Vagina (tissue), 2 donors: Measurements from ENCODE around the gene CAMKMT. TPM values are rescaled to one million over a fixed set of nuclear protein-coding genes. Genes with fewer than 3 reads are reported as not detected.

ENCODE experiments used
- DNase-seq, 2 donors: peaks; one replicate each; pipeline ENCODE4 v3.0.0-alpha.2; 2017; ENCODE audit errors: extremely low spot score in 2 of 2
- H3K27ac ChIP-seq: fragments of 200-600 bp; sonication (generic); one replicate; pipeline ENCODE4 v1.5.1; 2019
- H3K27me3 ChIP-seq: fragments of 200-600 bp; sonication (generic); one replicate; pipeline ENCODE4 v1.5.1; 2019
- H3K36me3 ChIP-seq, 2 donors: fragments of 200-600 bp; sonication (generic); one replicate each; pipeline ENCODE4 v1.5.1; 2017 to 2019
- H3K4me1 ChIP-seq: fragments of 200-600 bp; sonication (generic); one replicate; pipeline ENCODE4 v1.5.1; 2019
- H3K4me3 ChIP-seq, 2 donors: fragments of 200-600 bp; sonication (generic); 1 replicate in 1 of 2; 2 replicates in 1 of 2; pipeline ENCODE4 v1.5.1; 2016 to 2019
- H3K9me3 ChIP-seq: fragments of 200-600 bp; sonication (generic); one replicate; pipeline ENCODE4 v1.5.1; 2019
- CTCF ChIP-seq, 3 experiments: fragments of 450-650 bp in 2 of 3; fragments of 200-600 bp in 1 of 3; sonication (generic) in 1 of 3; IDR thresholded peaks; one replicate each; pipeline ENCODE4 v1.5.1; 2017 to 2019; ENCODE audit warnings: antibody characterized with exemption in 3 of 3, mild to moderate bottlenecking in 2 of 3, moderate library complexity in 2 of 3
- POLR2A ChIP-seq, 2 donors: fragments of 450-650 bp; IDR thresholded peaks; one replicate each; pipeline ENCODE4 v1.6.1; 2017; ENCODE audit warnings: antibody characterized with exemption in 2 of 2, mild to moderate bottlenecking in 2 of 2, moderate library complexity in 2 of 2
- POLR2AphosphoS5 ChIP-seq, 2 donors: sonication (generic); formaldehyde crosslinking; IDR thresholded peaks; one replicate each; pipeline ENCODE4 v1.9.0; 2017; ENCODE audit warnings: antibody characterized with exemption in 2 of 2, mild to moderate bottlenecking in 2 of 2, low read depth in 1 of 2; ENCODE audit not compliant: insufficient read depth in 1 of 2
- intact Hi-C: fragments of 100-400 bp; cut with DNase I; formaldehyde crosslinking; loops from one replicate; pipeline ENCODE4 v1.15.1; 2023
- total RNA-seq: library from RNA; depleted of rRNA; stranded (reverse); fragments of >200 nt; gene quantifications from one replicate; pipeline ENCODE4 v1.2.3, GENCODE V29; 2016

The CAMKMT gene
- total RNA-seq, 1 donor from 2014 or later = 21.1 TPM

DNA sequence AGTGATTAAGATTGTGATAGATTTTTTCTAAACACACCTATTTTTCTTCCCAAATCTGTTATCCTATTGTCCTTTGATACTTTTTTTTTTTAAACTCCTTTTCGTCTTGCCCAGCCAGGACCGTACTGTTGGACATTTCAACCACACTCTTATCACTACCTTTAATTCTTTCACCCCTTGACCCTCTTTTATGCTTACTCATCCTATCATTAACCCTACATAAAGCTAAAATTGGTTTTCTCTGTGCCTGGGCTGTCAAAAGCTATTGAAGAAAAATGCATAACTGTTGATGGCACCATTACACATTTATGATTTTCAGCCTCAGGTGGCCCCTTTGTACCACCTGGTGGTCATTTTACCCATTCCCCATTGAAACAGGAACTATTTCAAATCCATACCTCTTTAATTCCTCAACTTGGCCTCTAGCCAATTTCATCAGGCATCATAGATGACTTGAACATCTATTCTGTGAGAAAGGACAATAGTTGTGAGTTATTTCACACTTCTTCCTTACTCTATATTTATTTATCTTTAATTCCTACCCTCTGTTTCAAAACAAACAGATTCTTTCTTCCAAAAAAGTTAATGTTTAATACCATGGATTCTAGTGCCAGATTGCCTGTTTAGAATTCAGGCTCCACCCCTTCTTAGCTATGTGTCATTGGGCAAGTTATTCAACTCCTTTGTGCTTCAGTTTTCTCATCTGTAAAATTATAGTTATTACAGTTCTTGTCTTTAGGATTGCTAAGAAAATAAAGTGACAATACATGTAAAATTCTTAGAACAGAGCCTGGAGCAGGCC, 258.6 kb downstream of the CAMKMT start:
- Histone ChIP-seq H3K4me1 (no peaks in the 10 kb centered on the region), H3K27ac (no peak overlapping the region), H3K4me3 (no peak overlapping the region), H3K9me3 (no peaks in the 10 kb centered on the region), H3K36me3 (no peaks in the 10 kb centered on the region), H3K27me3 (no peaks in the 10 kb centered on the region)
- DNase-seq = no peak
- intact Hi-C loops = no loop called here
- TF ChIP-seq CTCF (IDR thresholded peaks at IDR 0.05) (no peak), POLR2AphosphoS5 (IDR thresholded peaks at IDR 0.05; ENCODE audit: insufficient read depth in 1 of 2, low read depth in 1 of 2) (no peak), POLR2A (IDR thresholded peaks at IDR 0.05) (no peak)

DNA sequence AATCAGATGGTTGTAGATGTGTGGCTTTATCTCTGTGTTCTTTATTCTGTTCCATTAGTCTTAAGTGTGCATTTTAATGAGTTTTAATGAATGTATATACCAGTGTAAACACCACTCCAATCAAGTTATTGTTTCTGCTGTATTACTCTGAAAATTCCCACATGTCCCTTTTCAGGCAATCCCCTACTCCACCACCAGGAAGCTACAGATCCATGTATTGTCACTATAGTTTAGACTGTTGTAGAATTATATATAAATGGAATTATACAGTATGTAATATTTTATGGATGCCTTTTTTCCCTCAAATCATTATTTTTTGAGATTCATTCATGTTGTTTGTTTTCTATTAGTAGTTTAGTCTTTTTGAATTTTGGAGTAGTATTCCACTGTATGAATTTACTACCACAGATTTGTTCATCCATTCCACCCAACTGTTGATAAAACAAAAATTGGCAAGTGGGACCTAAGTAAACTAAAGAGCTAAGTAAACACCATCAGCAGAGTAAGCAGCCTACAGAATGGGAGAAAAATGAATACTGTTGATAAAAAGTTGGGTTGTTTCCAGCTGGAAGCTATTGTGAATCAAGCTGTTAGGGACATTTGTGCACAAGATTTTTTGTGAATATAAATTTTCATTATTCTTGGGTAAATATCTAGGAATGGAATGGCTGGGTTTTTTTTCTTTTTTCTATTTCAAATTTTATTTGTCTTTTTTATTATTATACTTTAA, 262.0 kb downstream of the CAMKMT start:
- TF ChIP-seq CTCF (IDR thresholded peaks at IDR 0.05) (no peak), POLR2AphosphoS5 (IDR thresholded peaks at IDR 0.05; ENCODE audit: insufficient read depth in 1 of 2, low read depth in 1 of 2) (no peak), POLR2A (IDR thresholded peaks at IDR 0.05) (no peak)
- intact Hi-C loops = no loop called here

DNA sequence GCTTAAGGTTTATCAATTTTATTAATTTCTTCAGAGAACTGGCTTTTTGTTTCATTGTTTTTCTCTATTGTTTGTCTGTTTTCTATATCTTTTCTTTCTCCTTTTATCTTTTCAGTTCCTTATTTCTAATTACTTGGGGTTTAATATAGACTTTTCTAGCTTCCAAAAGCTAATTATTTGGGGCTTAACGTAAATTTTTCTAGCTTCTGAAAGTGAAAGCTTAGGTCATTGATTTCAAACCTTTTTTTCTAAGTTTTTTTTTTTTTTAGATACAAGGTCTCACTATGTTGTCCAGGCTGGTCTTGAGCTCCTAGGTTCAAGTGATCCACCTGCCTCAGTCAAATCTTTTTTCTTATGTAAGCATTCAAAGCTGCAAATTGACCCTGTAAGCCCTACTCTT, 266.6 kb downstream of the CAMKMT start:
- Histone ChIP-seq H3K4me3 (no peak overlapping the region), H3K27ac (no peak overlapping the region)

More for the DNA sequence above, 262.0 kb downstream of the CAMKMT start:
- H3K4me3 ChIP-seq = no peak overlapping the region
- no peak for DNase-seq
- H3K27me3 ChIP-seq = no peaks in the 10 kb centered on the region
- H3K36me3 ChIP-seq = no peaks in the 10 kb centered on the region
- no peaks in the 10 kb centered on the region for H3K9me3 ChIP-seq
- H3K4me1 ChIP-seq = no peaks in the 10 kb centered on the region
- H3K27ac ChIP-seq = no peak overlapping the region

DNA sequence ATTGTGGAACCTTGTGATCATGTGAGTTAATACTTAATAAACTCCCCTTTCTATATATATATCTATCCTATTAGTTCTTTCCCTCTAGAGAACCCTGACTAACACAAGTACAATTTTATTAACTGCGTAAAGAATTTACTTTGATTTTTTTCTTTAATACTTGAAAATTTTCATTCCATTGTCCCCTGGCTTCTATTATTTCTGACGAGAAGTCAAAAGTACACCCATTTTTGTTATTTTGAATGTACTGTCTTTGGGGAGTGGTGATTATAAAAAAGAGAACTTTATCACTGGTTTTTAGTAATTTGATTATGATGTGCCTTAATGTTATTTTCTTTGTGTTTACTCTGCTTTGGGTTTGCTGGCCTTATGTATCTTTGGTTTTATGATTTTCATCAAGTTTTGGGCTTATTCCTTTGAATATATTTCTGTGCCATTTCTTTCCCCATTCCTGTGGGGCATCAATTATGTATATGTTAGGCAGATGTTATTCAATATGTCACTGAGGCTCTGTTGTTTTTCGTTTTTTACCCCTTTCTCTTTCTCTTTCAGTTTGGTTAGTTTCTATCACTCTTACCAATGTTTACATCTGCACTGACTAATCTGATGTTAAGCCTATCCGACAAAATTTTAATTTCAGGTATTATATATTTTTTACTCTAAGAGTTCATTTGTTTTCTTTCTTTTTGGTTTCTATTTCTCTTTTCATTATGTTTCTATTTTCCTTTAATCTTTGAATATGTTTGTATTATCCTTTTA, 271.4 kb downstream of the CAMKMT start:
- no peak for DNase-seq
- intact Hi-C loops = no loop called here
- no peaks in the 10 kb centered on the region for H3K36me3 ChIP-seq
- no peak overlapping the region for H3K27ac ChIP-seq
- no peaks in the 10 kb centered on the region for H3K9me3 ChIP-seq
- no peaks in the 10 kb centered on the region for H3K4me1 ChIP-seq
- H3K4me3 ChIP-seq = no peak overlapping the region
- no peaks in the 10 kb centered on the region for H3K27me3 ChIP-seq
- TF ChIP-seq CTCF (IDR thresholded peaks at IDR 0.05) (no peak), POLR2A (IDR thresholded peaks at IDR 0.05) (no peak), POLR2AphosphoS5 (IDR thresholded peaks at IDR 0.05; ENCODE audit: insufficient read depth in 1 of 2, low read depth in 1 of 2) (no peak)

More for the DNA sequence above, 266.6 kb downstream of the CAMKMT start:
- TF ChIP-seq CTCF (IDR thresholded peaks at IDR 0.05) = no peak
- no peak for TF ChIP-seq POLR2AphosphoS5 (IDR thresholded peaks at IDR 0.05; ENCODE audit: insufficient read depth in 1 of 2, low read depth in 1 of 2)
- no peak for TF ChIP-seq POLR2A (IDR thresholded peaks at IDR 0.05)
- intact Hi-C loops = no loop called here
- Histone ChIP-seq H3K27me3 (no peaks in the 10 kb centered on the region), H3K4me1 (no peaks in the 10 kb centered on the region), H3K36me3 (no peaks in the 10 kb centered on the region), H3K9me3 (no peaks in the 10 kb centered on the region)
- no peak for DNase-seq
